Neural cell (in vitro differentiated cells): ENCODE measurements around the gene GJB2.

ENCODE experiments used
- CTCF ChIP-seq: fragments of 450-650 bp; IDR thresholded peaks from 2 replicates; pipeline ENCODE4 v1.5.1; 2014; ENCODE audit warnings: antibody characterized with exemption, mild to moderate bottlenecking, moderate library complexity; ENCODE audit not compliant: poor library complexity, severe bottlenecking
- EP300 ChIP-seq: fragments of 450-650 bp; conservative IDR thresholded peaks from 2 replicates; pipeline ENCODE4 v1.6.1; 2014; ENCODE audit warnings: antibody characterized with exemption, mild to moderate bottlenecking, moderate library complexity; ENCODE audit not compliant: poor library complexity, severe bottlenecking
- POLR2AphosphoS5 ChIP-seq: IDR thresholded peaks from 2 replicates; pipeline ENCODE4 v1.6.1; 2012

- TF ChIP-seq CTCF (no peak), POLR2AphosphoS5 (no peak), EP300 (no peak)
Observed at GRCh38 chr13:20195801-20196200, 3.1 kb upstream of the GJB2 start.
